ENCODE data around the gene JMJD6. TPM values are rescaled to one million over a fixed set of nuclear protein-coding genes. Genes with fewer than 3 reads are reported as not detected.

JMJD6 gene
- total and polyA plus RNA-seq, 9 of the 15 experiments (the other 6 are each of a cell fraction or from before 2014, with no cell fraction given) = 2.5 to 52.3 (median 36.3) TPM

- TF ChIP-seq CREB3 (tag; conservative IDR thresholded peaks at IDR 0.05; ENCODE audit: low read depth) (no peak), KLF16 (IDR thresholded peaks at IDR 0.05) (no peak), ZBED1 (IDR thresholded peaks at IDR 0.05) (no peak), LCOR (CRISPR knock-in tag; IDR thresholded peaks at IDR 0.05) (no peak), ZNF277 (CRISPR knock-in tag; IDR thresholded peaks at IDR 0.05; ENCODE audit: borderline replicate concordance) (no peak), RAD51 (IDR thresholded peaks at IDR 0.05; ENCODE audit: borderline replicate concordance, low read depth) (no peak), NFATC3 (IDR thresholded peaks at IDR 0.05) (no peak), CHD7 (IDR thresholded peaks at IDR 0.05; ENCODE audit: low read depth, low read length) (no peak), ARID1B (IDR thresholded peaks at IDR 0.05) (peak; percentile 51), HMG20B (CRISPR knock-in tag; IDR thresholded peaks at IDR 0.05) (no peak), NCOA6 (IDR thresholded peaks at IDR 0.05) (no peak), RB1 (IDR thresholded peaks at IDR 0.05; ENCODE audit: low read depth) (no peak; the same call in 1 of the 2 replicates), MECOM (CRISPR knock-in tag; IDR thresholded peaks at IDR 0.05) (no peak), NR4A1 (CRISPR knock-in tag; IDR thresholded peaks at IDR 0.05) (no peak), NR4A1 (tag; IDR thresholded peaks at IDR 0.05) (no peak; the same call in 1 of the 2 replicates), ETV1 (tag; conservative IDR thresholded peaks at IDR 0.05; ENCODE audit: low read depth) (0 out of 2 replicates have a peak, but pooled peaks have one; percentile 21)
Measured at GRCh38 chr17:76671123-76671911, 55.1 kb downstream of the JMJD6 start (continued).
